GM19328 (cell line): ENCODE results near the gene HLA-DOA.
A peak's percentile ranks its signal among the peaks of the same experiment; 100 is the strongest.

Experiments
- ATAC-seq: cut with Tn5 transposase; IDR thresholded peaks from one replicate; pipeline ENCODE4 v1.9.1; 2021; ENCODE audit warnings: mild to moderate bottlenecking, moderate library complexity; ENCODE audit not compliant: unreplicated experiment

The HLA-DOA gene

DNA sequence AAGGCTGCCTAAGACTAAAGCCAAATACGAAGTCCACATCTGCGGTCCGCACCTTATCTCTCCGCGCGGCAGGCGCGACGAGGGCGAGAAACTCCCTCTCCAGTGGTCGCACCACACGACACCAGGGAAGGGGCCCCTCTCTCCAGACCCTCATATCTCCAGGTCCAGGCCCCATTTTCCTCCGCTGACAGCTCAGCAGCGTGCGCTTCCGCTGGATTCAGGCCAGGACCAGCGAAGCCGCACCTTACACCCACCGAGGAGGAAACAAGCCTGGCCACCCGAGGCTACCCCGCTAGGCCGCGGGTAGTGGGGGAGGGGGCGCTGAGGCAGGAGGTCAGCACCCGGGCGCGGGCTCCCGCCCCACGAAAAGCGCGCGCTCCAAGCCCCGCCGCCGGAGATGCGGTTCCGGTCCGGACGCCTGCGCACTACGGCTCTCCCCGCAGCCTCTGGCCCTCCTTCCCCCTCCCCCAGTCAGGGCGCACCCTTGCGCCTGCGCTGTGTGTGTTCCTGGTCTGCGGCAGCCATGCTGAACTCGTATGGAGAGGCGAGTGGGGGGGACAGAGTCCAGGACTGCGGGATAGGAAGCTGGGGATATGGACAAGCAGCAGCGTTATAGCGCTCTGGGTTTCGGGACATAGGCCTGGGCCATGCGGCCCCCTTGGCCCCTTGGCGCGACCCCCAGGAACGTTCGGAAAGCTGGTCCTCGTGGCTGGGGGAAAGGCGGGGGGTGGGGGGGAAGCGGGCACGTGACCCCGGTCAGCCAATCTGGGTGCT lies 41.1 kb downstream of the HLA-DOA start, which contains the start of gene BRD2:
Gene BRD2 (plus strand): TSS at position 502 of the 774 bp plus-strand sequence. CDS start 4,305 bp downstream, outside the sequence.
- peak; percentile 31 for ATAC-seq

DNA sequence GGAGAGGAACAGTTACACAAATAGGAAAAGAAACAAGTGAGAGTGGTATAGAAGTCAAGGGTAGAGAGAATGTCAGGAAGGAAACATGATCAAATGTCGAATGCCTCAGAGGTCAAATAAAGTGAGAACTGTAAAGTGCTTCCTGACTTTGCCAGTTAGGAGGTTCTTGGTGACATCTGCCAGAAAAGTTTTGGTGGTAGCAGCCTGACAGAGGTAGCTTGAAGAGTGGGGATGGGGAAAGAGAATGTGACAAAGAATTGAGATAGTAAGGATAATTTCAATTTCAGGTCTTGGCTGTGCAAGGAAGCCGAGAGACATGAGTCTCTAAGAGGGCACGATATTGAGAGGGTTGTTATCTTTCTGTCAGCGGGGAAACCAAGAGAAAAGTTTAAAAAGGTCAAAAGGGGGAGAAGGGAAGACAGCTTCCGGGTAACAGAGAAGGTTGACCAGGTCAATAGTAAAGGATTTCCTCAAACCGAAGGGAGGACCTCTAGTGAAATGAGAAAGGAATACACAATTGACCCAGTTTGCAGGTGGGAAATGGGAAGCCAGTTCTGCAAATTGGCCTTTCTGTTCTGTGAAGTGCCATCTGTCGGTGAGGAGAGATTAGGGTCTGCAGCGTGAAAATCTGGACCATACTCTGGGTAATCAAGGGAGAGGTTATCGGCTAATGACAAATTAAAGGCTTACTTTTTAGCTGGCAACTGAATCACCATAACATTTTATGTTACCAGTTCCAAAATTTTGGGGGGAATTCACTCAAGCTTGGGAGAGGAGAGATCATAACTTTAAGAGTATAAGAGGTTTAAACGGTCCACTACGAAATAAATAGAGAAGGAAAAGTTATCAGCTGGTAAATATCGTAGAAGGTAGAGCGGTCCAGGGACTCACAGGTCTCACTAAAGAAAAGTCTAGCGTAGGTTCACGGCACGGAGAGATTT lies 42.0 kb downstream of the HLA-DOA start:
- no peak for ATAC-seq

DNA sequence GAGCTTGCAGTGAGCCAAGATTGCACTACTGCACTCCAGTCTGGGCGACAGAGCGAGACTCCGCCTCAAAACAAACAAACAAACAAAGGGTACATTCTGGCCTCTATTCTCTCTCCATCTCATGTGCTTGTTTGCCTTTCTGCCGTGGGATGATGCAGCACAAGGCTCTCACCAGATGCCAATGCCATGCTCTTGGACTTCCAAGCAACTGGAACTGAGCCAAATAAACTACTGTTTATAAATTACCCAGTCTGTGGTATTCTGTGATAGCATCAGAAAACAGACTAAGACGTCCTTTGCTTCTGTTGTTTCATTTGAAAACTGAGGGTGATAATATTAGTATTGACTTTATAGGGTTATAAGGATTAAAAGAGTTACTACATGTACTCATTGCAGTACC lies 44.6 kb downstream of the HLA-DOA start:
- ATAC-seq = no peak

DNA sequence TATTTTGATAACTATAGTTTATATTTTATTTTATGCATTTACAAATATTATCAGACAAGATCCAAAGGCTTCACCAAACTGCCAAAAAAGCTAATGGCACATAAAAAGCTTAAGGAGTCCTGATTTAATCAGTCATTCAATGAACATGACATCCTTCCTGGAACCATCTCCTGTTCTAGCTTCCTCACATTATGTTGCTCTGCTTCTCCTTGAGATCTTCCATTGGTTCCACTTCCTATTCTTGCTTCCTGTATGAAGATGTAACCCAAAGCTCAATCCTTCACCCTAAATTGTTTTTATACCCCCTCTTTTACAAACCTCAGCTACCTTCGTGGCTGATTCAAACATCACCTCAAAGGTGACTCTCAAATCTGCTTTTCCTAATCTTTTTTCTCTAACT lies 45.5 kb downstream of the HLA-DOA start:
- no peak for ATAC-seq

DNA sequence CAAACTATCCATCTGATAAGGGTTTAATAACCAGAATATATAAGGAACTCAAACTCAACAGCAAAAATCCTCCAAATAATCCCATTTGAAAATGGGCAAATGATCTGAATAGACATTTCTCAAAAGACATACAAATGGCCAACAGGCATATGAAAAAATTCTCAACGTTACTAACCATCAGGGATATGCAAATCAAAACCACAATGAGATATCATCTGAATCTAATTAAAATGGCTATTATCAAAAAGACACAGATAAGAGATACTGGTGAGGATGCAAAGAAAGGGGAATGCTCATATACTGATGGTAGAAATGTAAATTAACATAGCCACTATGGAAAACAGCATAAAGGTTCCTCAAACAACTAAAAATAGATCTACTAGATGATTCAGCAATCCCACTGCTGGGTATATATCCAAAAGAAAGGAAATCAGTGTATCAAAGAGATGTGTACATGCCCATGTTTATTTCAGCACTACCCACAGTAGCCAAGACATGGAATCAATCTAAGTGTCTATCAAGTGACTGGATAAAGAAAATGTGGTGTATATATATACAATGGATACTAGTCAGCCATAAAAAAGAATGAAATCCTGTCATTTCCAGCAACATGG lies 47.1 kb downstream of the HLA-DOA start:
- no peak for ATAC-seq

DNA sequence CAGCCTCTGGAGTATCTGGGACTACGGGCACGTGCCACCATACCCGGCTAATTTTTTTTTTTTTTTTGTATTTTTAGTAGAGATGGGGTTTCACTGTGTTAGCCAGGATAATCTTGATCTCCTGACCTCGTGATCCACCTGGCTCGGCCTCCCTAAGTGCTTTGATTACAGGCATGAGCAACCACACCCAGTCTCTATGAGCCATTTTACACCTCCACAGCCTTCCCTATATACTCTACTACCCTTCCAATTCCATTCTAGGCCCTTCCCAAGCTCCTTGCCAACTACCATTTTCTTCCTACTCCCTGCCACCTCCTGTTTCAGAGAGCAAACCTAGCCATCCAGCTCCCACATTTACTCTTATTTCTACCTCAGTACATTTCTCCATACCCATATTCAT lies 48.8 kb downstream of the HLA-DOA start:
- no peak for ATAC-seq

DNA sequence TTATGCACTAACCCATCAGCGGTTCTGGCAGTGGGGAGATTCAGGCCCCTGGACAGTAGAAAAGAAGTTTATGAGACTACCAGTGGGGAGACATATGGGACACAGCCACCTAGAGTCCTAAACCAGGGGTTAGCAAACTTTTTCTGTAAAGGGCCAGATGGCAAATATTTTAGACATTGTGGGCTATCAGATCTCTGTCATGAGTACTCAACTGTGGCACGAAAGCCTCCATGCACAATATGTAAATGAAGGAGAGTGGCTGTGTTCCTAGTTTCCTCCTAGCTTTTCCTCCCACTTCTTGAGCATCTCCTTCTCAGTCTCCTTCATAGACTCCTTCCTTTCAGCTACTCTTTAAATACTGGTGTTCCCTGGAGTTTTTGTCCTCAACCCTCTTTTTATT lies 53.2 kb downstream of the HLA-DOA start:
- ATAC-seq = no peak

DNA sequence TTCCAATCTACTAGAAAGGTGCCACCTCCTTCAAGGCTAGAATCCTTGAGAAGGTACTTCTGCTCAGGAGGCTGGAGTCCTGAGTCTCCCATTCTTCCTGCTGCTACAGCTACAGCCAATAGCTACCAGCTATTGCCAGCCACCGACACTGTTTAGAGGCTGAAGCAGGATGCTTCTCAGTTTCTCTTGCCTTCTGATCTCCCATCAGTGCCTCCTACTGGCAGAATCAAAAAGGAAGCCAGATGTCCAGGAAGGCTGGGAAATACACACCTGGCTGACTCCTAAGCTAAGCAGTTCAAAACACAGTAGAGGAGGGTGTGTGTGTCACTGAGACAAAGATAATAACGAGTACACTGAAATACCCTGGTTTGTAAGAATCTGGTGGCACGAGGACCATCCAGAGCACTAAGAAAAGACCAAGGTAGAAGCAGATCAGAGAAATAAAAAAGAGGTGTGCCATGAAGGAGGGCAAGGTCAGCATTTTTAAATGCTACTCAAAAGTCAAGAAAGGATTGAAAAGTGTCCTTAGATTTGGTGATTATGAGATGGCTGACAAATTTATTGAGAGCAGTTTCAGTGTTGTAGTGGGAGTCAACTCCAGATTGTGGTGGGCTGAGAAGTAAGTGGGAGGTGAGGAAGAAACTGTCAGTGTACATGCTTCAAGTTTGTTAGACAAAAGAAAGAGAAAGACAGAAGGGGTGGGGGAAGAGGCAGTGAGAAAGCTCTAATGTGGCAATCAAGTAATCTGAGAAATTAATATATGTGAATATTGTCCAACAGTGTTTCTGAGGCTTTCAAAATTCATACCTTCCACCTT lies 54.2 kb downstream of the HLA-DOA start:
- ATAC-seq = no peak

DNA sequence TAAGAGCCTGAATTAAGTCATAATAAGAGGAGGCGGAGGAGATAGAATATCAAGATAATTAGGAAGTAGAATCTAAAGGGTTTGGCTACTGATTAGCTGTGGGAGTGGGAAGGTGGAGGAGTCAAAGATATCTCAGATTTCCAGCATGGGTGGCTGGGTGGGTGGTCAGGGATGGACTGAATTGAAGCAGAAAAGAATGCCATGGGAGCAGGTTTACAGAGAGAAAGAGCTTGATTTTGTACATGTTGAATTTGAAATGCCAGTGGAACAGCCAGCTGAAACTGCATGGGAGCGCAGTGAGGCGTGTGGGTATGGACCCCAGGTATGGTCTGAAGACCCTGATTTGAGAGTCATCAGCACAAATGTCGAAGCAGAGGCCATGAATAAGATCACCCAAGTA lies 55.1 kb downstream of the HLA-DOA start:
- no peak for ATAC-seq
